HEK293T (cell line): Measurements from ENCODE around the gene UBE2E2.

ENCODE experiments used
- ARNT ChIP-seq: fragments of 450-650 bp; IDR thresholded peaks from 2 replicates; pipeline ENCODE4 v1.6.1; 2017; ENCODE audit warnings: mild to moderate bottlenecking
- ELF4 ChIP-seq: fragments of 450-650 bp; IDR thresholded peaks from 2 replicates; pipeline ENCODE4 v1.6.1; 2017; ENCODE audit warnings: antibody characterized with exemption
- FOXA1 ChIP-seq: fragments of 450-650 bp; IDR thresholded peaks from 2 replicates; pipeline ENCODE4 v1.6.1; 2016; ENCODE audit warnings: mild to moderate bottlenecking
- FOXK2 ChIP-seq: fragments of 450-650 bp; IDR thresholded peaks from 2 replicates; pipeline ENCODE4 v1.6.1; 2016; ENCODE audit warnings: mild to moderate bottlenecking
- FOXM1 ChIP-seq: fragments of 450-650 bp; IDR thresholded peaks from 2 replicates; pipeline ENCODE4 v1.6.1; 2017; ENCODE audit warnings: mild to moderate bottlenecking, borderline replicate concordance
- HDGF ChIP-seq: fragments of 450-650 bp; IDR thresholded peaks from 2 replicates; pipeline ENCODE4 v1.6.1; 2017; ENCODE audit warnings: antibody characterized with exemption, borderline replicate concordance
- L3MBTL2 ChIP-seq: fragments of 450-650 bp; conservative IDR thresholded peaks from 2 replicates; pipeline ENCODE4 v1.6.1; 2016; ENCODE audit warnings: mild to moderate bottlenecking
- LEF1 ChIP-seq: fragments of 450-650 bp; IDR thresholded peaks from 2 replicates; pipeline ENCODE4 v1.6.1; 2017; ENCODE audit warnings: mild to moderate bottlenecking, borderline replicate concordance
- NFRKB ChIP-seq: fragments of 450-650 bp; IDR thresholded peaks from 2 replicates; pipeline ENCODE4 v1.6.1; 2016; ENCODE audit warnings: mild to moderate bottlenecking, moderate library complexity
- SP1 ChIP-seq: fragments of 450-650 bp; IDR thresholded peaks from 2 replicates; pipeline ENCODE4 v1.6.1; 2017
- SUZ12 ChIP-seq: fragments of 450-650 bp; IDR thresholded peaks from 2 replicates; pipeline ENCODE4 v1.6.1; 2016; ENCODE audit warnings: mild to moderate bottlenecking
- ZNF384 ChIP-seq: fragments of 450-650 bp; IDR thresholded peaks from 2 replicates; pipeline ENCODE4 v1.6.1; 2016

DNA sequence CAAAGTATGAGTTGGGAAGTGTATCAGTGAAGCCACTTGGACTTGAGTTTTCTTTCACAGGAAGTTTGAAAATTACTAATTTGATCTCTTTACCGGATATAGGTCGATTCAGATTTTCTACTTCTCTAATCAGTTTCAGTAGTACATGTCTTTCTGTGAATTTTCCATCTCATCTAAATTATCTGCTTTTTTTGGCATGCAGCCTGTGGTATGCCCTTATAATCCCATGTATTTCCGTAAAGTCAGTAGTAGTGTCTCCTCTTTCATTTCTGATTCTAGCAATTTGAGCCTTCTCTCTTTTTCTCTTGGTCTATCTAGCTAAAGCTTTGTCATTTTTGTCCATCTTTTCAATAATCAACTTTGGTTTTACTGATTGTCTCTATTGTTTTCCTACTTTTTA lies 434.2 kb downstream of the UBE2E2 start:
- TF ChIP-seq LEF1 (no peak), SP1 (no peak), SUZ12 (no peak), FOXM1 (no peak), HDGF (no peak), L3MBTL2 (no peak), FOXA1 (no peak), NFRKB (no peak), ARNT (no peak), FOXK2 (no peak), ELF4 (no peak), ZNF384 (no peak)
